ENCODE results near the gene ZNF557.
A peak's percentile ranks its signal among the peaks of the same experiment; 100 is the strongest.
"Not testable (repeated sequence)": the region's sequence is repeated elsewhere in the genome, so short reads cannot be mapped to it uniquely, and the experiment has no call there.

The ZNF557 gene

GRCh38 chr19:7063764-7064418 lies 5.6 kb upstream of the ZNF557 start:
- Mint-ChIP-seq H3K27ac (no peak overlapping the region), H3K36me3 (no peaks in the 10 kb centered on the region), H3K27me3 (no peaks in the 10 kb centered on the region), H3K4me1 (ENCODE audit: low read depth) (peaks cover 4% of the 10 kb centered on the region), H3K9me3 (ENCODE audit: low read depth) (no peaks in the 10 kb centered on the region), H3K4me3 (no peak overlapping the region)

DNA sequence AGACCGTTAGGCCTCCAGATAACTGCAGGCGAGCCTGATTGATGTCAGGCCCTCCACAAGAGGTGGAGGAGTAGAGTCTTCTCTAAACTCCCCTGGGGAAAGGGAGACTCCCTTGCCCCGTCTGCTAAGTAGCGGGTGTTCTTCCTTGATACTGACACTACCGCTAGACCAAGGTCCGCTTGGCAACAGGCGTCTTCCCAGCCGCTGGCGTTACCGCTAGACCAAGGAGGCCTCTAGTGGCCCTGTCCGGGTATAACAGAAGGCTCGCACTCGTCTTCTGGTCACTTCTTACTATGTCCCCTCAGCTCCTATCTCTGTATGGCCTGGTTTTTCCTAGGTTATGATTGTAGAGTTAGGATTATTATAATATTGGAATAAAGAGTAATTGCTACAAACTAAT lies 2.4 kb upstream of the ZNF557 start:
- H3K4me1 Mint-ChIP-seq (ENCODE audit: low read depth), result peaks cover 17% of the 10 kb centered on the region
- H3K27me3 Mint-ChIP-seq; H3K27ac Mint-ChIP-seq; H3K4me3 Mint-ChIP-seq; H3K36me3 Mint-ChIP-seq; H3K9me3 Mint-ChIP-seq (ENCODE audit: low read depth): not testable (repeated sequence)

GRCh38 chr19:7067716-7068115 lies 1.8 kb upstream of the ZNF557 start:
- H3K27ac Mint-ChIP-seq, result no peak overlapping the region
- no peaks in the 10 kb centered on the region for H3K27me3 Mint-ChIP-seq
- no peaks in the 10 kb centered on the region for H3K9me3 Mint-ChIP-seq (ENCODE audit: low read depth)
- peaks cover 22% of the 10 kb centered on the region for H3K4me1 Mint-ChIP-seq (ENCODE audit: low read depth)
- no peaks in the 10 kb centered on the region for H3K36me3 Mint-ChIP-seq
- no peak overlapping the region for H3K4me3 Mint-ChIP-seq

DNA sequence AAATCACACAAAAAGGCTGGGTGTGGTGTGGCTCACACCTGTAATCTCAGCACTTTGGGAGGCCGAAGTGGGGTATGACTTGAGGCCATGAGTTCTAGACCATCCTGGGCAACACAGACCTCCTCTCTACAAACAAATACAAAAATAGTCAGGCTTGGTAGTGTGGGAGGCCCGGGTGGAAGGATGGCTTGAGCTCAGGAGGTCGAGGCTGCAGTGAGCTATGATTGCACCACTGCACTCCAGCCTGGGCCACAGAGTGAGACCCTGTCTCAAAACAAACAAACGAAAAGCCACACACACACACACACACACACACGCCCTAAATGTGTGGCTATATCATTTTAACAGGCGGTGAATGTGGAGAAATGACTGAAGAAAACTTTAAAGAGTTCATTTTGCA lies 904 bp upstream of the ZNF557 start:
- H3K4me1 Mint-ChIP-seq (ENCODE audit: low read depth), result peaks cover 22% of the 10 kb centered on the region
- H3K4me3 Mint-ChIP-seq, result peak overlapping the region; percentile 95
- H3K27ac Mint-ChIP-seq, result peak overlapping the region; percentile 95
- no peaks in the 10 kb centered on the region for H3K27me3 Mint-ChIP-seq
- no peaks in the 10 kb centered on the region for H3K36me3 Mint-ChIP-seq
- no peaks in the 10 kb centered on the region for H3K9me3 Mint-ChIP-seq (ENCODE audit: low read depth)

DNA sequence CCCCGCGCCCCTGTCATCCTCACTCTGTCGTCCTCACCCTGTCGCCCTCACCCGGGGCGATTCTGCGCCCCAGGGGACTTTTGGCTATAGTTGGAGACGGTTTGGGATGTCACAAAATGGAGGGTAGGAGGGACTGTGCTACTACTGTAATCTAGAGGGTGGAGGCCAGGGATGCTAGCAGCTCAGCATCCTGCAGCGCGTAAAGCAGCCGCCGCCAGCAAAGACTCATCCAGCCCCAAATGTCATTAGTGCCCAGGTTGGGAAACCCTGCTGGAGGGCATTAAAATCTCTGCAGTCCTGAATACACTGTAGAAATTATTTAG lies 362 bp downstream of the ZNF557 start:
- Mint-ChIP-seq H3K4me1 (ENCODE audit: low read depth) (peaks cover 25% of the 10 kb centered on the region), H3K9me3 (ENCODE audit: low read depth) (no peaks in the 10 kb centered on the region), H3K4me3 (peak overlapping the region; percentile 95), H3K27ac (peak overlapping the region; percentile 80), H3K27me3 (no peaks in the 10 kb centered on the region), H3K36me3 (peaks cover 4% of the 10 kb centered on the region)

DNA sequence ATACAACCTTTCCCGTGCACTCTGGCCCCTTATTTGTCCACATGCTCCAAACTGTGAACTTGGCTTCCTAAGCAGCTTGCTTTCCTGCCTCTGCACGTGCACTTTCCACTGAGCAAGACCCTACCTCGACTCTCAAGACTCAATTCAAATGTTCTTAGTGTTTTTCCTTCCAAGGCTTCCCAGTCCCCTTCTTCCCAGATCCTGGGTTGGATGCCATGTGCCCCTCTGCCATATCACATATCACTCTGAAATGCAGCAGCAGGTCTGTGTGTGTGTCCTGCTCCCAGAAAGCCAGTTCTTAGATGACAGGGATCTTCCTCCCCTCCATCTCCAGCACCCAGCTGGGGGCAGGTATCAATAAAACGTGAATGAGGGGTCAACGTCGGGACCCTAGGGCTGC lies 3.0 kb downstream of the ZNF557 start:
- no peaks in the 10 kb centered on the region for H3K27me3 Mint-ChIP-seq
- H3K4me3 Mint-ChIP-seq, result peak overlapping the region; percentile 49
- H3K27ac Mint-ChIP-seq, result peak overlapping the region; percentile 25
- no peaks in the 10 kb centered on the region for H3K9me3 Mint-ChIP-seq (ENCODE audit: low read depth)
- H3K36me3 Mint-ChIP-seq, result peaks cover 18% of the 10 kb centered on the region
- peaks cover 25% of the 10 kb centered on the region for H3K4me1 Mint-ChIP-seq (ENCODE audit: low read depth)

GRCh38 chr19:7074705-7075282 lies 5.3 kb downstream of the ZNF557 start:
- H3K9me3 Mint-ChIP-seq (ENCODE audit: low read depth), result peaks cover 8% of the 10 kb centered on the region
- peak overlapping the region; percentile 70 for H3K27ac Mint-ChIP-seq
- H3K36me3 Mint-ChIP-seq, result peaks cover 34% of the 10 kb centered on the region
- H3K27me3 Mint-ChIP-seq, result no peaks in the 10 kb centered on the region
- peaks cover 20% of the 10 kb centered on the region for H3K4me1 Mint-ChIP-seq (ENCODE audit: low read depth)
- H3K4me3 Mint-ChIP-seq, result no peak overlapping the region

DNA sequence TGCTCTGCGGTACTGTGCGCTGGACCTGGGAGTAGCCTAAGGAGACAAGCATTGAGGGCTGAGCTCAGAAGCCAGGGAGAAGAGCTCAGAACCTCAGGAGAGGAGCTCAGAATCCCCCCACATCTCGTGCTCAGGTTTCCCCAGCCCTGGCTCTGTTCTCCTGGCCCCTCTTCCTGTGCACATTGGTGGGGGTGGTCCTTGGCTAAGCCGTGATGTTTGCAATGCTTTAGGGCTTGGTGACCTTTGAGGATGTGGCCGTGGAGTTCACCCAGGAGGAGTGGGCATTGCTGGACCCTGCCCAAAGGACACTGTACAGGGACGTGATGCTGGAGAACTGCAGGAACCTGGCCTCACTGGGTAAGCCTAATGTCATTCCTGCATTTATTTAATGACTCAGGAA lies 6.6 kb downstream of the ZNF557 start:
- no peak overlapping the region for H3K4me3 Mint-ChIP-seq
- no peaks in the 10 kb centered on the region for H3K27me3 Mint-ChIP-seq
- H3K36me3 Mint-ChIP-seq, result peaks cover 42% of the 10 kb centered on the region
- peaks cover 12% of the 10 kb centered on the region for H3K4me1 Mint-ChIP-seq (ENCODE audit: low read depth)
- H3K9me3 Mint-ChIP-seq (ENCODE audit: low read depth), result peaks cover 8% of the 10 kb centered on the region
- no peak overlapping the region for H3K27ac Mint-ChIP-seq

GRCh38 chr19:7078008-7078407 lies 8.5 kb downstream of the ZNF557 start:
- peak overlapping the region; percentile 3 for H3K4me3 Mint-ChIP-seq
- no peak overlapping the region for H3K27ac Mint-ChIP-seq
- H3K27me3 Mint-ChIP-seq, result no peaks in the 10 kb centered on the region
- peaks cover 56% of the 10 kb centered on the region for H3K36me3 Mint-ChIP-seq
- peaks cover 14% of the 10 kb centered on the region for H3K9me3 Mint-ChIP-seq (ENCODE audit: low read depth)
- peaks cover 4% of the 10 kb centered on the region for H3K4me1 Mint-ChIP-seq (ENCODE audit: low read depth)

- Mint-ChIP-seq H3K4me3 (peak overlapping the region; percentile 27), H3K27ac (no peak overlapping the region), H3K4me1 (ENCODE audit: low read depth) (peaks cover 2% of the 10 kb centered on the region), H3K9me3 (ENCODE audit: low read depth) (peaks cover 15% of the 10 kb centered on the region), H3K36me3 (peaks cover 51% of the 10 kb centered on the region), H3K27me3 (no peaks in the 10 kb centered on the region)
Measured at GRCh38 chr19:7083076-7083956, 13.8 kb downstream of the ZNF557 start.

GRCh38 chr19:7088999-7089398 lies 19.5 kb downstream of the ZNF557 start:
- H3K9me3 Mint-ChIP-seq (ENCODE audit: low read depth), result peaks cover 10% of the 10 kb centered on the region

GRCh38 chr19:7098096-7098495 lies 28.6 kb downstream of the ZNF557 start:
- peak overlapping the region; percentile 92 for H3K27ac Mint-ChIP-seq
- peak overlapping the region; percentile 87 for H3K4me3 Mint-ChIP-seq
- H3K4me1 Mint-ChIP-seq (ENCODE audit: low read depth), result peaks cover 26% of the 10 kb centered on the region
- H3K9me3 Mint-ChIP-seq (ENCODE audit: low read depth), result peaks cover 27% of the 10 kb centered on the region
- peaks cover 18% of the 10 kb centered on the region for H3K36me3 Mint-ChIP-seq
- H3K27me3 Mint-ChIP-seq, result no peaks in the 10 kb centered on the region

More at GRCh38 chr19:7088999-7089398, 19.5 kb downstream of the ZNF557 start:
- Mint-ChIP-seq H3K27ac (no peak overlapping the region), H3K36me3 (peaks cover 15% of the 10 kb centered on the region), H3K4me1 (ENCODE audit: low read depth) (peaks cover 8% of the 10 kb centered on the region), H3K27me3 (no peaks in the 10 kb centered on the region), H3K4me3 (no peak overlapping the region)

DNA sequence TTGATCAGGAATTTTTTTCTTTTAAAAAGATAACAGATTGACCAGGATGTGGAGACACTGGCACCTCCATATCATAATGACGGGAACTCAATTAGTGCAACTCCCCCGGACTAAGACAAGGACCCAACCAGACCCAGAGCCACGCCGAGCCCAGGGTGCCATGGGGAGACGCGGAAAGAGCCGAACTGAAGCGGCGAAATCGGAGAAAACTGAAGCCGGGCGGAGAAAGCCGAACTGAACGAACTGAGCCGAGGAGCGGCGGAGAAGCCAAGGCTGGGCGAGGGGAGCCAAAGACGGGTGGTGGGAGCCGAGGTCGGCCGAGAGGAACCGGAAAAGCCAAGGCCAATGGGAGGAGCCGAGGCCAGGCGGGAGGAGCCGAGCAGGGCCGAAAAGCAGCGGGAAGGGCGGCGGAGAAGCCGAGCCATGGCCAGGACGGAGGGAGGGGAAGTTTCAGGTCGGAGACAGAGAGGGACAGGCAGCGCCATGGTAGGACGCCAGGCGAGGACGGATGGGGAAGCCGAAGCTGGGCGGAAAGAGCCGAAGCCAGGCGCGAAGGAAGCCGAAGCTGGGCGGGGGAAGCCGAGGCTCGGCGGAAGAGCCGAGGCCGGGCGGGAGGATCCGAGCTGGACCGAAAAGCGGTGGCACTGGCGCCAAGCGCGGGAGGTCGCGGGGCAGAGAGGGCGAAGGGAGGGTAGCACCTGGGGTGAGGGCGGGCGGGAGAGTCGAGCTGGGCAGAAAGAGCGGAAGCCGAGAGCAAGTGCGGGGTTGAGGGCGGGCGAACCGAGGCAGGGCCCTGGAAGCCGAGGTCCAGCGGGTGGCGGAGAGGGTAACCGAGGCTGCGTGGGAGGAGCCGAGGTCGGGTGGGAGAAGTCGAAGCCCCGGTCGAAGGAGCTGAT lies 29.4 kb downstream of the ZNF557 start:
- H3K9me3 Mint-ChIP-seq (ENCODE audit: low read depth), result peaks cover 27% of the 10 kb centered on the region
- H3K27me3 Mint-ChIP-seq, result no peaks in the 10 kb centered on the region
- peak overlapping the region; percentile 87 for H3K4me3 Mint-ChIP-seq
- peaks cover 26% of the 10 kb centered on the region for H3K4me1 Mint-ChIP-seq (ENCODE audit: low read depth)
- H3K36me3 Mint-ChIP-seq, result peaks cover 18% of the 10 kb centered on the region
- peak overlapping the region; percentile 92 for H3K27ac Mint-ChIP-seq

DNA sequence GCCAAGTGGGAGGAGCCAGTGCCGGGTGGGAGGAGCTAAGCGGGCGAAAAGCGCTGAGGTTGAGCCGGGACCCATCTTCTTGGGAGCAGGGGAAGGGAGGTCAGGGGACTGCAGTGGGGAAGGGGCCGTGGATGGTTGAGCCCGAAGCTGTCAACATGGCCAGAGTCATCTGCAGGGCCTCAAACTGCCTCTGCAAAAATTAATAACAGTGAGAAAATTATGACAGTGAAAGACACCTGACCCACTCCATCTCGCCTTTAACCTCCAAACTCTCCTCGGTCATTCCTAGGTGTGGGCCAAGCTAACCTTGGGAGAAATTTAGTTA lies 30.1 kb downstream of the ZNF557 start:
- peaks cover 26% of the 10 kb centered on the region for H3K9me3 Mint-ChIP-seq (ENCODE audit: low read depth)

More for the DNA sequence above, 30.1 kb downstream of the ZNF557 start:
- Mint-ChIP-seq H3K27ac (peak overlapping the region; percentile 92), H3K4me3 (peak overlapping the region; percentile 87), H3K36me3 (peaks cover 18% of the 10 kb centered on the region), H3K27me3 (no peaks in the 10 kb centered on the region), H3K4me1 (ENCODE audit: low read depth) (peaks cover 26% of the 10 kb centered on the region)

Data from activated naive CD8-positive, alpha-beta T cell (primary cell).